Peyer's patch (tissue), 4 donors: ENCODE results near the gene DUXB. TPM values are rescaled to one million over a fixed set of nuclear protein-coding genes. Genes with fewer than 3 reads are reported as not detected.
A peak's percentile ranks its signal among the peaks of the same experiment; 100 is the strongest.

ENCODE experiments used
- DNase-seq, 3 donors: peaks; one replicate each; pipeline ENCODE4 v3.0.0-alpha.2; 2017 to 2019
- H3K27ac ChIP-seq, 4 donors: fragments of 200-600 bp; sonication (generic); one replicate each; pipeline ENCODE4 v1.5.1; 2016 to 2019
- H3K27me3 ChIP-seq, 2 donors: fragments of 200-600 bp; sonication (generic); one replicate each; pipeline ENCODE4 v1.5.1; 2019
- H3K36me3 ChIP-seq, 3 donors: fragments of 200-600 bp; sonication (generic); one replicate each; pipeline ENCODE4 v1.5.1; 2016 to 2019
- H3K4me1 ChIP-seq, 4 donors: fragments of 200-600 bp; sonication (generic); one replicate each; pipeline ENCODE4 v1.5.1; 2016 to 2019
- H3K4me3 ChIP-seq, 4 donors: fragments of 200-600 bp; sonication (generic); 1 replicate in 3 of 4; 2 replicates in 1 of 4; pipeline ENCODE4 v1.5.1; 2016 to 2019; ENCODE audit warnings: mild to moderate bottlenecking in 1 of 4
- H3K9me3 ChIP-seq, 4 donors: fragments of 200-600 bp; sonication (generic); one replicate each; pipeline ENCODE4 v1.5.1; 2016 to 2019; ENCODE audit warnings: mild to moderate bottlenecking in 1 of 4
- POLR2A ChIP-seq, 2 donors: fragments of 450-650 bp; IDR thresholded peaks; one replicate each; pipeline ENCODE4 v1.5.1; 2017; ENCODE audit warnings: antibody characterized with exemption in 2 of 2, mild to moderate bottlenecking in 2 of 2, moderate library complexity in 2 of 2
- total RNA-seq, 4 donors: library from RNA; depleted of rRNA; stranded (reverse); fragments of >200 nt; gene quantifications; one replicate each; pipeline ENCODE4 v1.1.0, GENCODE V29; 2016
- TF ChIP-seq, protein P1 (sequence below), 6 experiments: fragments of 450-650 bp in 4 of 6; fragments of 200-600 bp in 2 of 6; sonication (generic) in 1 of 6; IDR thresholded peaks; one replicate each; pipeline ENCODE4 v1.5.1; 2017 to 2019; ENCODE audit warnings: antibody characterized with exemption in 6 of 6, mild to moderate bottlenecking in 3 of 6, moderate library complexity in 1 of 6

DUXB gene
- total RNA-seq, 4 donors from 2014 or later: not detected

DNA sequence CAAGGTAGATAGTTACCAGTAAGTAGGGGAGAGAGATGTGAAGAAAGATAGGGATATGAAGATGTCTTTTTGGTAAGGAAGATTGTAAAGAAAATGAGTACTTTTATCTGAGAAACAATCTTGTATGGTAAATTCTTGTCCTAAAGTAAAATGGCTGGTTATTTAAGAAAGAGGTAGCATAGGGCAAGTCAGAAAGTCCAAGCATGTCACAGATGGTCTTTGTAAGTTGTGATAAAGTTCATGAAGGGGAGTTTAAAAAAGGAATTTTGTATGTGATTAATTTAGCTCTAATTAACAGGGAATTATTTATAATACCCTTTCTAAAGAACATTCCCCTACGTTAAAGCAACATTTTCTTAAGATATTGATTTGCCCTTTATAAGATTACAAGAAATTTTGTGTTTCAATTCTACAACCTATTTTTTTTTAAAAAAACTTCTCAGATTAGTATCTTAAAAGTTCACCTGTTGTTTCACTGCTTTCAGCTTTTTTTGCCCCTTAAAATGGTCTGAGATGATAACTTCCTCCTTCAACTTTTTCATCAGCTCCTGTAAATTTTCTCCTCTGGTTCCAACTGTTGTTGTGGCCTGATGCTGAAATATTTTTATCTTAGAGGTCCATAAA is 41.3 kb upstream of the DUXB start:
- Histone ChIP-seq H3K36me3 (no peaks in the 10 kb centered on the region), H3K9me3 (peaks cover 0 to 11% (median 0%) of the 10 kb centered on the region in 4 donors), H3K27me3 (no peaks in the 10 kb centered on the region), H3K4me1 (no peaks in the 10 kb centered on the region), H3K4me3 (no peak overlapping the region), H3K27ac (no peak overlapping the region)
- DNase-seq: no peak
- TF ChIP-seq, protein P1, sequence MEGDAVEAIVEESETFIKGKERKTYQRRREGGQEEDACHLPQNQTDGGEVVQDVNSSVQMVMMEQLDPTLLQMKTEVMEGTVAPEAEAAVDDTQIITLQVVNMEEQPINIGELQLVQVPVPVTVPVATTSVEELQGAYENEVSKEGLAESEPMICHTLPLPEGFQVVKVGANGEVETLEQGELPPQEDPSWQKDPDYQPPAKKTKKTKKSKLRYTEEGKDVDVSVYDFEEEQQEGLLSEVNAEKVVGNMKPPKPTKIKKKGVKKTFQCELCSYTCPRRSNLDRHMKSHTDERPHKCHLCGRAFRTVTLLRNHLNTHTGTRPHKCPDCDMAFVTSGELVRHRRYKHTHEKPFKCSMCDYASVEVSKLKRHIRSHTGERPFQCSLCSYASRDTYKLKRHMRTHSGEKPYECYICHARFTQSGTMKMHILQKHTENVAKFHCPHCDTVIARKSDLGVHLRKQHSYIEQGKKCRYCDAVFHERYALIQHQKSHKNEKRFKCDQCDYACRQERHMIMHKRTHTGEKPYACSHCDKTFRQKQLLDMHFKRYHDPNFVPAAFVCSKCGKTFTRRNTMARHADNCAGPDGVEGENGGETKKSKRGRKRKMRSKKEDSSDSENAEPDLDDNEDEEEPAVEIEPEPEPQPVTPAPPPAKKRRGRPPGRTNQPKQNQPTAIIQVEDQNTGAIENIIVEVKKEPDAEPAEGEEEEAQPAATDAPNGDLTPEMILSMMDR (IDR thresholded peaks at IDR 0.05): no peak
- TF ChIP-seq POLR2A (IDR thresholded peaks at IDR 0.05): no peak

DNA sequence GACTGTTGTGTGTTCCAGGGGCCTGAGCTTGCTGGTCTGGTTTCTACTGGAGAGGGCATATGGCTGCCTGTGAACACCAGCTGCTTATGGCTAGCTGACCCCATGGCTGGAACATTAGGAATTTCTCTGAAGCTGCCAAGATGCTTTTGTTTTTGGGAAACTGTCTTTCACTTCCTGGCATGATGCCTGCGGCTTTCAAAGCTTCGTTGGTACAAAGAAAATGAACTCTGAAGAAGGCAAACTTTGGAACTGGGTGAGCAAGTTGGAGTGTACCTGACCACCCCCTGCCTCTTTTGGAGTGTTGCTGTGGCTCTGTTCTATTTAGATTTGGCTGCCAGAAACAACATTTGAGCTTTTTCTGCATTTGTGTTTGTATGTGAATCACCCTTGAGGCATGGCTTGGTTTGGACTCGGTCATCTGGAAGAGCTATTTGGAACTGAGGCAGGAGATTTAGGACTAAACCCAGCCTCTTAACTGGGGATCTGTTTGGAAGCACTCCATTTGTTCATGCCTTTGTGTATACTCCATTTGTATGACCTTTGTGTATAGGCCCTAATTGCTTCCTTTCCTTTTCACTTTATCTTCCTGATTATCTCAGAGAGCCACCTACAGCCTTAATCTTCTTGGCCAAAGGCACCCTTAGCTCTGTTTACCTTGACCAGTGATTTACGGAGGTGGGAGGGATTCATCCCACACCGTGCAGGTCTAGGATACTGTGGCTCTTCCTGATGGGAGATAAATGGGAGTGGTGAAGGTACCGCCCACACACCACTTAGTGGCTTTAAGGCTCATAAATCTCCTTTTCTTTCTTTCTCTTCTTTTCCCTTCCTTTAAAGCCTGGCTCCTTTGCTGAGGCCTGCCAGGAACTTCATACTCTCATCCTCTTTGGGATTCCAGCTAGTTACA is 32.3 kb upstream of the DUXB start:
- peaks cover 0 to 22% (median 0%) of the 10 kb centered on the region in 4 donors for H3K4me1 ChIP-seq
- peak in 1 of 3 donors; percentile 50 for DNase-seq

DNA sequence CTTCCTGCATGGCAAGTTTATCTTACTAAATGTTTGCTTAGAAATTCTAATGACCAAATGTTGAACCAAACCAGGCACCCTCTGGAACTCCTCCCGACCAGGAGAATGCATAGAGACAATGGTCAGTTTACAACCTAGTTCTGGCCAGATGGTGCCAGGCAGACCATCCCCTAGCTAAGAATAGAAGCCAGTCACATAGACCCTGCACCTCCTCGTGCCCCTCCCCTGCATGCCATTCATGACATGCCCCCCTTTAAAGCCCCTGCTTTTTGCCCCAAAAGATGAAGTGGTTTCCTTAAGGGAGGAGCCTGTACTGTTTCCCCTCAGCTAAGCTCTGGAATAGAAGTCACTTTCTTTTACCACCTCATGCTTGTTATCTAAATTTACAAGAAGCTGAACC is 31.6 kb upstream of the DUXB start:
- no peak overlapping the region for H3K4me3 ChIP-seq
- H3K9me3 ChIP-seq: no peaks in the 10 kb centered on the region
- H3K27me3 ChIP-seq: no peaks in the 10 kb centered on the region
- no peak for DNase-seq
- no peaks in the 10 kb centered on the region for H3K36me3 ChIP-seq
- peaks cover 0 to 22% (median 0%) of the 10 kb centered on the region in 4 donors for H3K4me1 ChIP-seq
- peak overlapping the region in 2 of 4 donors; percentile 59 for H3K27ac ChIP-seq
- TF ChIP-seq POLR2A (IDR thresholded peaks at IDR 0.05): no peak
- TF ChIP-seq, protein P1 (IDR thresholded peaks at IDR 0.05): no peak

More for the DNA sequence above, 32.3 kb upstream of the DUXB start:
- Histone ChIP-seq H3K9me3 (no peaks in the 10 kb centered on the region), H3K27me3 (no peaks in the 10 kb centered on the region), H3K36me3 (no peaks in the 10 kb centered on the region), H3K27ac (peak overlapping the region in 2 of 4 donors; percentile 59), H3K4me3 (no peak overlapping the region)
- TF ChIP-seq POLR2A (IDR thresholded peaks at IDR 0.05): no peak
- TF ChIP-seq, protein P1 (IDR thresholded peaks at IDR 0.05): no peak

DNA sequence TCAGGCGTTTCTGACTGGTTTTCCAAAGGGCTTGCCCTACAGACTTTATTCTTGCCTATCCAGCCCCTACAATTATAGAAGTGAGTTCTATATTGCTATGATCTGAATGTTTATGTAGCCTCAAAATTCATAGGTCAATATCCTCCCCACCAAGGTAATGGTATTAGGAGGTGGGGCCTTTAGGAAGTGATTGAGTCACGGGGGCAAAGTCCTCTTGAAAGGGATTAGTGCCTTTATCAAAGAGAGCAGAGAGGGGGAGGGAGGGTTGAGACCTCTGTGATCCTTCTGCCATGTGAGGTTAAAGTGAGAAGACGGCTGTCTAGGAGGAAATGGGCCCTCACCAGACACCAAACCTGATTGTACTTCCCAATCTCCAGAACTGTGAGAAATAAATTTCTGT is 26.0 kb upstream of the DUXB start:
- H3K27me3 ChIP-seq: no peaks in the 10 kb centered on the region
- TF ChIP-seq, protein P1 (IDR thresholded peaks at IDR 0.05): no peak
- no peak for TF ChIP-seq POLR2A (IDR thresholded peaks at IDR 0.05)
- H3K4me1 ChIP-seq: peaks cover 0 to 6% (median 1%) of the 10 kb centered on the region in 4 donors
- H3K36me3 ChIP-seq: no peaks in the 10 kb centered on the region
- no peak overlapping the region for H3K27ac ChIP-seq
- no peaks in the 10 kb centered on the region for H3K9me3 ChIP-seq
- peak in 1 of 3 donors; percentile 86 for DNase-seq
- no peak overlapping the region for H3K4me3 ChIP-seq

DNA sequence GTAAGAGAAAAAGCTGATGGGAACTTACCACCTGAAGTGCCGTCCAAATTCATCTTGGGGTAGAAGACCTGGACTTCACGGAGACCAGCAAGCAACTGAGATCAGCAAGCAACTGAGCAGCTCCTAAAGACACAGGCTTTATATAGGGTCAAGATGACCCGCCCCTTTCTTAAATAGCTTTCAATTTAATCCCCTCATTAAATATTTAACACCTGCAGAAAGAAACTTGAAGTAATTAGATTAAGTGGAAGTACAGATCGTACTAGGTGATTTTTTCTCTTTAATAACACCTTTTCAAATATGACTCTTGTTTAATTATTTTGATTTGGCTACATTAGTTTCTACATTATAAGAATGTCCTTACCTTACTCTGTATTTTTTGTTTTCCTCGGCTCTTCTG is 25.1 kb upstream of the DUXB start, which contains the start of gene CPHXL:
Gene CPHXL, minus strand, starts transcription at position 101 of the 400 bp plus-strand sequence. Its CDS starts 48 bp downstream, at position 53.
- Histone ChIP-seq H3K4me1 (peaks cover 0 to 6% (median 1%) of the 10 kb centered on the region in 4 donors), H3K4me3 (no peak within 1 kb of the TSS), H3K27ac (no peak within 1 kb of the TSS), H3K27me3 (no peaks in the 10 kb centered on the region), H3K9me3 (no peaks in the 10 kb centered on the region), H3K36me3 (no peaks in the 10 kb centered on the region)
- DNase-seq: no peak
- TF ChIP-seq, protein P1 (IDR thresholded peaks at IDR 0.05): no peak
